GM21390 (cell line): Measurements from ENCODE around the gene ARR3.
"Not testable (repeated sequence)": the region's sequence is repeated elsewhere in the genome, so short reads cannot be mapped to it uniquely, and the experiment has no call there.

Experiments used
- ATAC-seq: cut with Tn5 transposase; IDR thresholded peaks from one replicate; pipeline ENCODE4 v1.9.1; 2021; ENCODE audit not compliant: unreplicated experiment

ARR3 gene

DNA sequence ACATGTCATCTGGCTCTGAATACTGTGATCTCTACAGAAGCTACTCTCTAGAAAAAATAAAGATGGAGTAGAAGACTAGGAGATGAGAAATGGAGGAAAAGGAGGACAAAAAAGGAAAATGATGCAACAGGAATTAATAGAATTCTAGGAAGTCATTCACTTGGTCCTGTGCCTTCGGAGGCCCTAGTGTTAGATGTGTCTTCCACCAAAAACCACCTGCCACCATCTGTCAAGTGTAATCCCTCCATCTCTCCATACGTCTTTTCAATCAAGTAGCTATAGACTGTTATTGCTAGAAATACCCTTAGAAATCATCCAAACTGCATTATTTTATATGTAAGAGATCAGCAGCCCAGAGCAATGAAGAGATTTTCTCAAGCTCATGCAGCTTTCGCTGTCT lies 10.9 kb downstream of the ARR3 start:
- ATAC-seq = no peak

DNA sequence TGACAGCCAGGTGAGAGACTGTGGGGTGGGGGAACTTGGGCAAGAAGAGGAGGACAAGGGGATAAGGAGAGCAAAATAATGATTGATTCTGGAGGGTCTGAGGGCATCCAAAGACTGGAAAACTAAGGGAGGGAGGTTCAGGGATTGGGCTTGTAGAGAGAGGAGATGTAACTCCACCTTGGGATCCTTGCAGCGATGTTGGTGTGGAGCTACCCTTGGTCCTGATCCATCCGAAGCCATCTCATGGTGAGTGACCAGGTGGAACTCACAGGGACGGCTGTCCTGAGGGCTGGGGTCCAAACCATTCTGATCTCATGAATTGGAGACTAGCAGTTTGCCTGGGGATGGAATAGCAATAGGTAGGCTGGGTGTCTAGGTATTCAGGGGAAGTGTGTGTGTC lies 12.4 kb downstream of the ARR3 start:
- no peak for ATAC-seq

DNA sequence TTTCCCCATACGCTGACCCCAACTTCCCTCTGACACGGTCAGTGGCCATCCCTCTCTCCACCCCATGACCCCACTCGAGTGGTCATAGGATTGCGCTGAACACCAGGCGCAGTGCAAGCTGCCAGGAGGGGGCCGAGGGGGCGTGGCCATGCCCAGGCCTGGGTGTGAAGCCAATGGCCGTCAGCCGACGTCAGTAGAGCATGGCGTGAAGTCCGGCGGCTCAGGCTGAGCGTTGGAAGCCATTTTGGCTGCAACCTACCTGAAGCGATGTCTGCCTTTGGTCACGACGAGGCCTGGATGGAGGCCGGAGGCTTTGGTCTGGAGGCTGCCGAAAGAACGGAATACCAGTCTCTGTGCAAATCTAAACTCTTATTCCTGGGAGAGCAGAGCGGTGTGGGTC lies 13.8 kb downstream of the ARR3 start, which contains the start of gene RAB41:
Gene RAB41 (plus strand): TSS at position 222 of the 400 bp plus-strand sequence. CDS start 46 bp downstream, at position 268.
- no peak for ATAC-seq

DNA sequence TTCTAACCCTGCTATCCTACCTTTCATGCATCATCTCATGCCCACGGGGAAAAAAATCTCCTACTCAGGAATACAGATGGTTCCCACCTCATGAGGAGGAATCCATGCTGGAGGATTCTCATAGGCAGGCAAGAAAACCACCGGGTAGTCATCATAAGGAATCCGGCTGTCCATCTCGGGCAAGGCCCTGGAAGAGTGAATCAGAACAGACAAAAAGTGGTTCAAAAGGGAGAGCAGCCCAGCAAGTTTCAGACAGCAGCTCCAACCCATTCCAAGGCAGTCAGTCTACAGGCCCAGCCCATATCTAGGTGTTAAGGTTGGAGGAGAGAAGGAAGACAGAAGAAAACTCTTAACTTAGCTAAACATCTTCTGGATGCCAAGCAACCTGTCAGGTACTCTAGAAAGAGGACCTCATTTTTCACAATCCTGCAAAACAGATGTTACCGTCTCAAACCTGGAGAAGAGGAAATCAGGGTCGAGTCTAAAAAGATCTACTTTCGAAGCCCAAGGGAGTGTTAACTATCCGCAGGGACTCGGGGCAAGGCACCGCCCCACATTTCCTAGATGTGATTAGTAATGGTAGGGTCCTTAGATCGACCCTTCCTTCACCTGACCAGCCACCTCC lies 21.1 kb downstream of the ARR3 start:
- ATAC-seq = no peak

GRCh38 chrX:70289793-70290770 lies 21.9 kb downstream of the ARR3 start, which contains the start of the genes KIF4A and PDZD11:
Gene KIF4A (plus strand): TSS chrX:70290104. CDS start chrX:70290459, 355 bp downstream.
Gene PDZD11 (minus strand): TSS chrX:70289927. CDS start chrX:70289341, 586 bp downstream.
- ATAC-seq = peak; percentile 96

GRCh38 chrX:70292788-70293187 lies 24.7 kb downstream of the ARR3 start:
- no peak for ATAC-seq

- no peak for ATAC-seq
These were observed 25.5 kb downstream of the ARR3 start for GRCh38 chrX:70293621-70294020.

- no peak for ATAC-seq
These were observed 33.6 kb downstream of the ARR3 start for GRCh38 chrX:70301716-70302115.

DNA sequence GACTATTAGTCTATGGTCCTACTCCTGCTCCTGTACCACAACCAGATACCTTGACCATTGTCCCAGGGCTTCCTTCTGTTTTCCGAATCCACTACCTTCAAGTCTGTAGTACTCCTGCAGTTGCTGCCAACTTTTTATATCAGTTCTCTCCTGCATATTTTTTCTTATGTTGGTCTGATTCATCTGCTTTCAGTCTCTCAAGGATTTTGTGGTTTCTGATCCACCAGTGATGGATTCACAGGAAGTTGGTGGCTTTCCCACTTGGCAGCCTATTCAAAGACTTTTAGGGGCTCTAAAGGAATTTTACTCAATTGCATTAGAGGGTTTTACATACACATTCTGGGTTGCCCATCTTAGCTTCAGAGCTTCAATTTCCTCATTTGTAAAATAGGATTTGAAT lies 45.4 kb downstream of the ARR3 start:
- ATAC-seq = no peak

DNA sequence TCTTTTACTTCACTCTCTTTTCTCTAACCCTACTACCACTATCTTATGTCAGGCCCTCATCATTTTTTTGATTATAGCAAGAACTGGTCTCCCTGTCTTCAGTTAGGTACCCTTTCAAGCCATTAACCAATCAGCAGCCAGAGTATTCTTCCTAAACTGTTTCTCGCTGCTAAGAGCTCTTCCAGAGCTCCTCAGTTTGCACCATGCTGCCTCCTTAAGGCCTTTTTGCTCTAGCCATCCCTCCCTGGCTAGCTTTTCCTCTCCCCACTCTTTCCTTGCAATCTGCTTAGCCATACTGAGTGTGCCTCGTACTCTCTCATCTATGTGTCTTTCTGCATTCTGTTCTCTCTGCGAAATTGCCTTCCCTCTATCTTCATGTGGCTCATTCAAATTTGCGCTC lies 54.6 kb downstream of the ARR3 start:
- no peak for ATAC-seq

DNA sequence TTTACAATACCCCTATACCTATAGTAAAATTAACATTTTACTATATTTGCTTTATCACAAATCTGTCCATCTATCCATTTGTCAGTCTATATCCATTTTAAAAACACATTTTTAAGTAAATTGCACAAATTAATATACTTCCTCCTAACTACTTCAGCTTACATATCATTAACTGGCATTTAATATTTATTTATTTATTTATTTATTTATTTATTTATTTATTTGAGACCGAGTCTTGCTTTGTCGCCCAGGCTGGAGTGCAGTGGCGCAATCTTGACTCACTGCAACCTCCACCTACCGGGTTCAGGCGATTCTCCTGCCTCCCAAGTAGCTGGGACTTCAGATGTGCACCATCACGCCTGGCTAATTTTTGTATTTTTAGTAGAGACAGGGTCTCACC lies 55.5 kb downstream of the ARR3 start:
- not testable (repeated sequence) for ATAC-seq

DNA sequence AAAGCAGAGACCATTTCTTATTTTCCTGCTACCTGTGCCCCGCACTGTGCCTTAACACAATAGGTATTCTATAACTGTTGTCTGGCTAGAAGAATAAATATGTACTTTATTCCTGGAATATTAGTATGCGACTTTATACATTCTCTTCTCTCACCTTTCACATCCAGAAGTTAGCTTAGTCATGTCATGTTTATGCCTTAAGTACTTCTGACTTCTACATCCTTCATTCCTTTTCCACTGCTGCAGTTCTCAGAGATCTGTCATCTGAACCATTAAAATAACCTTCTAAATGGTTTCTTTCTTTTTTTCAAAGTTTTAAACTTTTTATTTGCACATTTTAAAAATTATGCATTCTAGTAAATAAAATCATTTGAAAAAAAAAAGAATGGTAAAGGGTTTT lies 56.2 kb downstream of the ARR3 start:
- no peak for ATAC-seq

GRCh38 chrX:70331161-70331560 lies 63.0 kb downstream of the ARR3 start:
- no peak for ATAC-seq
